Kidney (tissue), 14 donors: ENCODE measurements around the gene USP36. TPM values are rescaled to one million over a fixed set of nuclear protein-coding genes. Genes with fewer than 3 reads are reported as not detected.

Source experiments
- DNase-seq, 5 donors: peaks; one replicate each; pipeline ENCODE4 v3.0.0-alpha.2; 2013 to 2020
- FAIRE-seq: peaks from 2 replicates; lab custom pipeline; 2012; peaks lifted over from hg19 to GRCh38; lab: Jason Lieb, UNC
- H3K27ac ChIP-seq, 2 donors: one replicate each; pipeline ENCODE4 v1.7.0; 2013; ENCODE audit warnings: low read depth in 2 of 2, low read length in 2 of 2, inconsistent platforms in 1 of 2
- H3K27me3 ChIP-seq: one replicate; pipeline ENCODE4 v1.7.1; 2013; ENCODE audit warnings: low read length, inconsistent platforms; ENCODE audit not compliant: control insufficient read depth, insufficient read depth
- H3K36me3 ChIP-seq, 3 donors: one replicate each; pipeline versions ENCODE4 v1.7.0 to v1.7.1; 2013; ENCODE audit warnings: low read length in 3 of 3, control low read depth in 1 of 3, inconsistent platforms in 1 of 3; ENCODE audit not compliant: insufficient read depth in 3 of 3, control insufficient read depth in 2 of 3
- H3K4me1 ChIP-seq, 3 donors: one replicate each; pipeline versions ENCODE4 v1.7.0 to v1.7.1; 2013; ENCODE audit warnings: low read length in 3 of 3, inconsistent platforms in 1 of 3, low read depth in 1 of 3; ENCODE audit not compliant: control insufficient read depth in 2 of 3, insufficient read depth in 2 of 3
- H3K4me3 ChIP-seq, 3 donors: one replicate each; pipeline versions ENCODE4 v1.7.0 to v1.8.1; 2013; ENCODE audit warnings: low read length in 3 of 3, control low read depth in 1 of 3, inconsistent platforms in 1 of 3
- H3K9ac ChIP-seq, 3 donors: one replicate each; pipeline versions ENCODE4 v1.7.0 to v1.7.1; 2013; ENCODE audit warnings: low read length in 3 of 3, control low read depth in 1 of 3, inconsistent platforms in 1 of 3
- H3K9me3 ChIP-seq, 3 donors: one replicate each; pipeline versions ENCODE4 v1.7.0 to v1.7.1; 2013; ENCODE audit warnings: low read length in 3 of 3, control low read depth in 1 of 3, inconsistent platforms in 1 of 3; ENCODE audit not compliant: control insufficient read depth in 2 of 3, insufficient read depth in 1 of 3
- CTCF ChIP-seq: IDR thresholded peaks from 3 replicates; pipeline ENCODE4 v1.5.1; 2012; ENCODE audit warnings: mild to moderate bottlenecking, moderate library complexity, borderline replicate concordance; ENCODE audit not compliant: insufficient read depth; ENCODE audit errors: extremely low read depth
- intact Hi-C: fragments of 100-400 bp; cut with DNase I; formaldehyde crosslinking; loops from one replicate; pipeline ENCODE4 v1.11.1; 2022
- polyA plus RNA-seq: library from polyadenylated mRNA; stranded (reverse); fragments of 350-450 nt; fragmentation: Illumina TruSeq; extraction: RNeasy Lipid Tissue Mini Kit (QIAGEN cat#74804); gene quantifications from one replicate; pipeline ENCODE4 v1.2.3, GENCODE V29; 2014; ENCODE audit warnings: low read depth, low replicate concordance; ENCODE audit not compliant: insufficient read depth
- total RNA-seq: library from RNA; stranded (reverse); fragmentation: NEBNext Ultra II Directional; extraction: Animal tissue kit (Norgen Biotek cat#: 25700); gene quantifications from one replicate; pipeline ENCODE4 v1.2.1, GENCODE V29; 2021
- donor health status: control.
- donor health status: control.
- donor health status: control.
- donor health status: control.
- donor health status: control.
- donor health status: DM: yes; HTN: yes; CAD: no.
- donor health status: Normal renal cell carcinoma (clear cell type).

USP36 gene
- total and polyA plus RNA-seq, 2 donors from 2014 or later = 17.0 to 66.2 TPM

GRCh38 chr17:78783711-78784324 lies 56.8 kb downstream of the USP36 start:
- no peaks in the 10 kb centered on the region for H3K27me3 ChIP-seq
- no peak overlapping the region for H3K9ac ChIP-seq
- intact Hi-C loops = no loop called here
- peak overlapping the region in 1 of 2 donors; percentile 33 for H3K27ac ChIP-seq
- H3K4me3 ChIP-seq = no peak overlapping the region
- FAIRE-seq (no peak), DNase-seq (no peak)
- peaks cover 0 to 11% (median 0%) of the 10 kb centered on the region in 3 donors for H3K4me1 ChIP-seq
- no peaks in the 10 kb centered on the region for H3K36me3 ChIP-seq
- H3K9me3 ChIP-seq = no peaks in the 10 kb centered on the region
- no peak for TF ChIP-seq CTCF

DNA sequence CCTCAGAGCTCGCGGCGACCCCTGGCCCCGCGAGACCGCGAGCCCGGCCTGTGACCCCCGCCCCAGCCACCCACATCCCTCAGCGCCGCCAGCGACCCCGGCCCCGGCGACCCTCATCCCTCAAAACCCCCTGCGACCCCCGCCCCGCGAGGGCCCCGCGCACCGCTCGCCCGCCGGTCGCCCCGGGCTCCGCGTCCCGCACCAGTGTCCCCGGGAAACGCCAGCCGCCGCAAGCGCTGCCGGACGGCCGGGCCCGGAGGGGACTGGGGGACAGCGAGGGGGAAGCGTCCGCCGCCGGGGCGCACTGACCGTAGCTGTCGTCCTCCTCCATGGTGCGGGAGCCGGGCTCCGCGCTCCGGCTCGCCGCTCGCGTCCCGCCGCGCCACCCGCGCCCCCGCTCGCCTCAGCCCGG lies 58.7 kb downstream of the USP36 start, which contains the start of gene CYTH1:
TSS of gene CYTH1 (minus strand) at position 381 of the 412 bp plus-strand sequence. CDS start at position 331, 50 bp downstream.
- TF ChIP-seq CTCF = no peak
- H3K36me3 ChIP-seq = no peaks in the 10 kb centered on the region
- FAIRE-seq (no peak), DNase-seq (peak in 3 of 5 donors; percentile 38 to 91 (median 86))
- H3K9ac ChIP-seq = peak within 1 kb of the TSS; percentile 63 to 88 (median 81)
- H3K27ac ChIP-seq = peak within 1 kb of the TSS; percentile 88 to 98
- H3K27me3 ChIP-seq = no peaks in the 10 kb centered on the region
- H3K9me3 ChIP-seq = no peaks in the 10 kb centered on the region
- H3K4me1 ChIP-seq = peaks cover 0 to 10% (median 0%) of the 10 kb centered on the region in 3 donors
- peak within 1 kb of the TSS; percentile 63 to 83 (median 82) for H3K4me3 ChIP-seq
- intact Hi-C loops = no loop called here

GRCh38 chr17:78781104-78781892 lies 59.3 kb downstream of the USP36 start:
- H3K27ac ChIP-seq = peak overlapping the region; percentile 88 to 90
- FAIRE-seq (no peak), DNase-seq (peak; percentile 35 to 89 (median 64))
- peak overlapping the region; percentile 35 to 71 (median 63) for H3K9ac ChIP-seq
- intact Hi-C loops = no loop called here
- no peak for TF ChIP-seq CTCF
- no peaks in the 10 kb centered on the region for H3K27me3 ChIP-seq
- no peaks in the 10 kb centered on the region for H3K36me3 ChIP-seq
- peak overlapping the region; percentile 52 to 73 (median 63) for H3K4me3 ChIP-seq
- H3K9me3 ChIP-seq = no peaks in the 10 kb centered on the region
- peaks cover 0 to 10% (median 0%) of the 10 kb centered on the region in 3 donors for H3K4me1 ChIP-seq
